Measurements from ENCODE around the gene NUP37. TPM values are rescaled to one million over a fixed set of nuclear protein-coding genes. Genes with fewer than 3 reads are reported as not detected.
A peak's percentile ranks its signal among the peaks of the same experiment; 100 is the strongest.
"Not testable (repeated sequence)": the region's sequence is repeated elsewhere in the genome, so short reads cannot be mapped to it uniquely, and the experiment has no call there.

Gene NUP37, protein sequence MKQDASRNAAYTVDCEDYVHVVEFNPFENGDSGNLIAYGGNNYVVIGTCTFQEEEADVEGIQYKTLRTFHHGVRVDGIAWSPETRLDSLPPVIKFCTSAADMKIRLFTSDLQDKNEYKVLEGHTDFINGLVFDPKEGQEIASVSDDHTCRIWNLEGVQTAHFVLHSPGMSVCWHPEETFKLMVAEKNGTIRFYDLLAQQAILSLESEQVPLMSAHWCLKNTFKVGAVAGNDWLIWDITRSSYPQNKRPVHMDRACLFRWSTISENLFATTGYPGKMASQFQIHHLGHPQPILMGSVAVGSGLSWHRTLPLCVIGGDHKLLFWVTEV
- 33.7 TPM for total RNA-seq

DNA sequence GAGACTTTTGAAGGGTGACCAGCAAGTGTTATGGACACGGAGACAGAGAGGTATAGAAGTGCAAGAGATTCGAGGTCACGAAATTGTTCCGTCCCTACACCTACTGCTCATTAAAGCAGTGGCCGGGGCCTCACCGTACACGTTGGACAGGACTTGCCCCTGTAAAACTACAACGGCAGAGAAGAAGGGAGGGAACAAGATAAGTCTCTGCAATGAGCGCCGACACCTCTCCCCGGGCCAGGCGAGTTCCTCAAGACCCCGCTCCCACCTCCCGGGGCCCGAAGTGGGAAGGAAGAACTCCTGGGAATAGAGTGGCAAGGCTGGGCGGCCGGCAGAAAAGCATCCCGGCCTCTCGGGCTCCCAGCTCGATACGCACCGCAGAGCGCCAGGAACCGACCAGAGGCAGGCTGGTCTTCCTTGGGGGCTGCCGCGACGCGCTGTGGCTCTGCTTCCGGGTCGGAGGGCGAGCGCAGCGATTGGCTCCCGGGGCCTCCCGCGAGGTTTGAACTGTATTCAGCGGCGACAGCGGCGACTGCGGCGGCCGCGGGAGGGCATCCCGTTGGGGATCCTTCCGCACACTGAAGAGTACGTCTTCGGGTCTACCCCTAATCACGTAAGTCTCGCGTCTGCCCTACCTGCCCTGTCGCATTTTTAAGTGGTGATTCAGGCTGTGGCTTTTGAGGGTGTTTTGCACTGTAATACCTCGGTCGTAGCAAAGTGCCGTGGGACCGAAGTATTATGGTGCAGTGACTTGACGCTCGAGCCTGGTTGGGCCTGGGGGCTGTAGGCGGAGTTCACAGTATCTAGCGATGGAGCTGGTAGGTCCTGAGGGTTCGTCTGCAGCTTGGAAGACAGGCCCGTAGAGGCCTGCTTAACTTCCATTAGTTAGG, at the start of gene NUP37, which contains the start of gene PARPBP:
Gene NUP37, minus strand, starts transcription at position 441 of the 890 bp plus-strand sequence. CDS start 1,596 bp downstream, outside the sequence.
Gene PARPBP, plus strand, starts transcription at position 510 of the 890 bp plus-strand sequence. CDS start 3,706 bp downstream, outside the sequence.
- ATAC-seq, result peak; percentile 96

DNA sequence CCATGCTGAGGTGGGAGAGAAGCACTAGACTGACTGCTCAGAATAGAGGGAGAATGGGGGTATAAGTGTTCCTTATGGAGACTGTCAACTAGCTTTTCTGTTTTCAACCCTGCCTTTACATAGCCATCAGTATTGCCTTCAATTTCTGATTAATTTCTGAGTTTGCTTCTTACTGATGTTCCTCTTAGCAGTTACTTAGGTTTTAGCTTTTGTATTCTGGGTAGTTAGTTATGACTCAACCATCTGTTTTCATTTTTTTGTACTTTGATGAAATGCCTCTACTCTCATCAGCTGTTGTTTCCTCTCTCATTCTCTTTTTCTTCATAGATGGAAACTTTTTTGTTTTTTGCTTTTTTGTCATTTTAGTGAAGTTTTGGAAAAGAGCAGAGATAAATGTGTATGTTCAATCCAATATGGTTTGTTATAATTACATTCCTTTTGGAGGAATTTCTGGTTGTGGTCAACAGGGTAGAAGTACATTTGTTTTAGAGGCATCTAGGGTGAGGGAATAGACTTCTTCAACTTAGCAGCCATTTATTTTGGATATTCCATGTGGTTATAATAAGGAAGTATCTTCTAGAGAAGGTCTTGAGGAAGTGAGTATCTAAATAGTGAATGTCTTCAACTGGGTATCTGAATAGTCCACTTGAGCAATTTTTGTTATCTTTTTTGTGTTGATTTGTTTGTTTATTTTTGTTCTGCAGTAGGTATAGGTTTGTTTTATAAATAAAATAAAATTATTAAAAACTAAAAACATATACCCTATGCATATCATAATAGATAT, 48.1 kb upstream of the NUP37 start:
- ATAC-seq, result no peak

DNA sequence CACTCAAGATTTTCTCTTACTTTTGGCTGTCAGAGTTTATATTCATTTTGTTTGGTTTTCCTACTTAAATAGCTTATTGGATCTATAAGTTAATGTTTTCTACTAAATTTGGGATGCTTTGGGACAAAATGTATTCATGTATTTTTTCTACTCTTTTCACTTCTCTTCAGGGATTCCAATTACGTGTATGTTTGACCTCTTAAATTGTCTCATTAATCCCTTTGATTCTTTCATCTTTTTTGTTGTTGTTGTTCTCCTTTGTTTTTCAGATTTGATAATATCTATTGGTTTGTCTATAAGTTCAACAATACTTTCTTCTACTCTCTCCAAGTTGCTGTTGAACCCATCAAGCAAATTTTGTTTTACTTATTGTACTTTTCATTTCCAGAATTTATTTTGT, 43.5 kb upstream of the NUP37 start:
- no peak for ATAC-seq

DNA sequence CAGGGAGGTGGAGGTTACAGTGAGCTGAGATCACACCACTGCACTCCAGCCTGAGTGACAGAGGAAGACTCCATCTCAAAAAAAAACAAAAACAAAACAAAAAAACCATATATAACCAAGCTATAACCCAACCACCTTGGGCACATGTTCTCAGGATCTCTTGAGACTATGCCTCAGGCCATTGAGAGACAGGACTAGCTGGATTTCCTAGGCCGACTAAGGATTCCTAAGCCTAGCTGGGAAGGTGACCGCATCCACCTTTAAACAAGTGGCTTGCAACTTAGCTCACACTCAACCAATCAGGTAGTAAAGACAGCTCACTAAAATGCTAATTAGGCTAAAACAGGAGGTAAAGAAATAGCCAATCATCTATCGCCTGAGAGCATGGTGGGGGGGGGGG, 35.3 kb upstream of the NUP37 start:
- ATAC-seq, result not testable (repeated sequence)

DNA sequence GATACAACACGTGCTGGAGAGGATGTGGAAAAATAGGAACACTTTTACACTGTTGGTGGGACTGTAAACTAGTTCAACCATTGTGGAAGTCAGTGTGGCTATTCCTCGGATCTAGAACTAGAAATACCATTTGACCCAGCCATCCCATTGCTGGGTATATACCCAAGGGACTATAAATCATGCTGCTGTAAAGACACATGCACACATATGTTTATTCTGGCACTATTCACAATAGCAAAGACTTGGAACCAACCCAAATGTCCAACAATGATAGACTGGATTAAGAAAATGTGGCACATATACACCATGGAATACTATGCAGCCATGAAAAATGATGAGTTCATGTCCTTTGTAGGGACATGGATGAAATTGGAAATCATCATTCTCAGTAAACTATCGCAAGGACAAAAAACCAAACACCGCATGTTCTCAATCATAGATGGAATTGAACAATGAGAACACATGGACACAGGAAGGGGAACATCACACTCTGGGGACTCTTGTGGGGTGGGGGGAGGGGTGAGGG, 27.2 kb upstream of the NUP37 start:
- ATAC-seq, result not testable (repeated sequence)

DNA sequence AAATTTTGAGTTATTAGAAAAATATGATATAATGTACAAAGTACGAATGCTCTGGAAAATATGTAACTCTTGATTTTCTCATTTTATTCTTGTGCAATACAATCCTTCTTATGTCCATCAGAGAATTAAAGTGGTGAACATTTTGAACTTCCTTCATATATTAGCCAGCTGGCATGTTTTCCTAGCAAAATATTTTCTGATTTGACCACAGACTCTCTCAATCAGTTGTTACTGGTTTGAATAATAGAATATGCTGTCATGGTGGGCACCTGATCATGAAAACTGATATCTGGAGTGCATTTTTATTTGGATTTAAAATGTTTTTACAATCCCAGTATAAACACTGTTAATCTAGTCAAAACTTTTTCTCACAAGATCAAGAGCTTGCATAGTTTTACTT, 24.3 kb upstream of the NUP37 start:
- no peak for ATAC-seq

DNA sequence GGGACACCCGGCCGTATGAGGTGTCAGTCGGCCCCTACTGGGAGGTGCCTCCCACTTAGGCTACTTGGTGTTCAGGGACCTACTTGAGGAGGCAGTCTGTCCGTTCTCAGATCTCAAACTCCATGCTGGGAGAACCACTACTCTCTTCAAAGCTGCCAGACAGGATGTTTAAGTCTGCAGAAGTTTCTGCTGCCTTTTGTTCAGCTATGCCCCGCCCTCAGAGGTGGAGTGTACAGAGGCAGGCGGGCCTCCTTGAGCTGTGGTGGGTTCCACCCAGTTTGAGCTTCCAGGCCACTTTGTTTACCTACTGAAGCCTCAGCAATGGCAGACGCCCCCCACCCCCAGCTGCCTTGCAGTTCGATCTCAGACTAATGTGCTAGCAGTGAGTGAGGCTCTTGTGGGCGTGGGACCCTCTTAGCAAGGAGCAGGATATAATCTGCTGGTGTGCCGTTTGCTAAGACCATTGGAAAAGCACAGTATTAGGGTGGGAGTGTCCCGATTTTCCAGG, 23.0 kb upstream of the NUP37 start:
- not testable (repeated sequence) for ATAC-seq

DNA sequence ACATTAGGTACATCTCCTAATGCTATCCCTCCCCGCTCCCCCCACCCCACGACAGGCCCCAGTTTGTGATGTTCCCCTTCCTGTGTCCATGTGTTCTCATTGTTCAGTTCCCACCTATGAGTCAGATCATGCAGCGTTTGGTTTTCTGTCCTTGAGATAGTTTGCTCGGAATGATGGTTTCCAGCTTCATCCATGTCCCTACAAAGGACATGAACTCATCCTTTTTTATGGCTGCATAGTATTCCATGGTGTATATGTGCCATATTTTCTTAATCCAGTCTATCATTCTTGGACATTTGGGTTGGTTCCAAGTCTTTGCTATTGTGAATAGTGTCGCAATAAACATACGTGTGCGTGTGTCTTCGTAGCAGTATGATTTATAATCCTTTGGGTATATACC, 17.7 kb upstream of the NUP37 start:
- not testable (repeated sequence) for ATAC-seq

DNA sequence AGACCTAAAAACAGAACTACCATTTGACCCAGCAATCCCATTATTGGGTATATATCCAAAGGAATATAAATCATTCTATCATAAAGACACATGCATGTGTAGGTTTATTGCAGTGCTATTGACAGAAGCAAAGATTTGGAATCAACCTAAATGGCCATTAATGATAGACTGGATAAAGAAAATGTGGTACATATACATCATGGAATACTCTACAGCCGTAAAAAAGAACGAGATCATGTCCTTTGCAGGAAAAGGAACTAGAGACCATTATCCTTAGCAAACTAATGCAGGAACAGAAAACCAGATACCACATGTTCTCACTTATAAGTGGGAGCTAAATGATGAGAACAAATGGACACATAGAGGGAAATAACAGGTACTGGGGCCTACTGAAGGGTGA, 11.5 kb upstream of the NUP37 start:
- ATAC-seq, result not testable (repeated sequence)

DNA sequence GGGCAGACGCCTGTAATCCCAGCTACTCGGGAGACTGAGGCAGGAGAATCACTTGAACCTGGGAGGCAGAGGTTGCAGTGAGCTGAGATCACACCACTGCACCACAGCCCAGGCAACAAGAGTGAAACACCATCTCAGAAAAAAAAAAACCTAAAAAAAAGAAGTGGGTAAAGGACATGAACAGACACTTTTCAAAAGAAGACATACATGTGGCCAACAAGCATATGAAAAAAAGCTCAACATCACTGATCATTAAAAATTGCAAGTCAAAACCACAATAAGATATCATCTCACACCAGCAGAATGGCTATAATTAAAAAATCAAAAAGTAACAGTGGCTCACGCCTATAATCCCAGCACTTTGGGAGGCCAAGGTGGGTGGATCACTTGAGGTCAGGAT, 10.8 kb upstream of the NUP37 start:
- ATAC-seq, result not testable (repeated sequence)

DNA sequence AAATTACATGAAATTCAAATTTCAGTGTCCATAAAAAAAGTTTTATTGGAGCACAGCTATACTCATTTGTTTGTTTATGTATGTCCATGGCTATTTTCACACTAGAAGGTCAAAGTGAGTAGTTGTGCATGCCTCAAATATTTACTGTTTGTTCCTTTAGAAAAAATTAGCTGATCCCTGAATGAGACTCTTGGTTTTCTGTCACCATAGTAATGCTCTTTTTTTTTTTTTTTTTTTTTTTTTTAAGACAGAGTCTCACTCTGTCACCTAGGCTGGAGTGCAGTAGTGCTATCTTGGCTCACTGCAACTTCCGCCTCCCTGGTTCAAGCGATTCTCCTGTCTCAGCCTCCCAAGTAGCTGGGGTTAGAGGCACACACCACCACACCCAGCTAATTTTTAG, 1.4 kb upstream of the NUP37 start:
- ATAC-seq, result not testable (repeated sequence)

DNA sequence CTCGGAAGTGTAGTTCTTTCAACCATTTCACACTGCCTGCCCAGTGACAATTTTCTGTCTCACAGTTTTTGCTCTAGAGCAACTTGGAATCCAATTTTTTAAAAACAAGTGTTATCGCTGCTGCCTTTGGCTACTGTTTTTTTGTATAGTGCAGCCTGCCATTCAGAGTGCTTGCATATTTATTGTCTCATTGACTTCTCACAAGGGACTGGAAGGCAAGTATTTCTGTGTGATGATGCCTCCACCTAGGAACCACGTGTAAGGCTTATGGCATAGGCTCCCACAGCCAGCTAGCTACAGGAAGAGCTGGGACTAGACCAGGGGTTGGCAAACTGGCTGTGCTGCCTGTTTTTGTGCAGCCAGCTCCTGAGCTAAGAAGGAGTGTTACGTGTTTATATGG, 972 bp upstream of the NUP37 start:
- peak; percentile 64 for ATAC-seq

DNA sequence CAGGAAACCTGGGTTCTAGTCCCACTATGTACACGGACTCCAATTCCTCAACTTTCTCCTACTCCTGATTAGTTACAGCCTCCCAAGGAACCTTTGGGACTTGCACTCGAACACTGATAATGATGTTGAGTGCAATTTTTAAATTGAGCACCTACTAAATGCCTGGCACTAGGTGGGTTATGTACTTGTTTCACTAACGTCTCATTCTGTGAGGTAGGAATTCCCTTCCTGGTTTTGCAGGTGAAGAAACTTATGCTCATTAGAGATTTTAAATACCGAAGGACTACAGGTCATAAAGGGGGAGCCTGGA, 605 bp upstream of the NUP37 start:
- no peak for ATAC-seq

DNA sequence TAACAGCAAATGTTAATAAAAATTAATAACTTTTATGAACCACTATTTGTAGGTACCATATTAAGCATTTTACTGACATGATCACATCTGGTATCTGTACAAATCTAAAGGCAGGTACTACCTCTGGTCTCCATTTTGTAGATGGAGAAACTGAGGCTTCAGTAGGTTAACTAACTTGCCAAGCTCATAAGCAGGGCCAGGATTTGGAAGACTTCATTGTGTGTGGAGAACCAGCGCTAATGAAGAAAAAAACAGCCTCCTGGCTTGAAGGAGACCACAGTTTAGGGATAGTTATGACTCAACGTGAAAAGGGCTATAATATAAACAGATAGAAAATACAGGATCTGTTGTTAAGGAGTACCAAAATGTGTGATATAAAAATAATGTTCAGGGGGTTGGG, 1.0 kb downstream of the NUP37 start:
- ATAC-seq, result no peak

DNA sequence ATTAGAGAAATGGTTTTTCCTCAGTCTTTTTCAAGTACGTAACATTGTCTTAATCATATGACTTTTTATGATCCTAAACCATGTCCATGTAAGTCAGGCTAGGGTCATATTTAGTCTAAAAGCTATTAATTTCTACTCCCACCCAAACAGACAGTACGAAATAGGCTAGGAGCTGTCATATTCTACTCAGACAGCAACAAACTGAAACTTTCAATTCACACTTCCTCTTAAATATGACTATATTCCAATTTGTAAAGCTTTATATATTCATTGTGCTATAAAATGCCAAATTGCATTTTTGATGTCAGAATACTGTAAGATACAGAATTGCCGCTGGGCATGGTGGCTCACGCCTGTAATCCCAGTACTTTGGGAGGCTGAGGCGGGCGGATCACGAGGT, 3.5 kb downstream of the NUP37 start:
- ATAC-seq, result no peak

DNA sequence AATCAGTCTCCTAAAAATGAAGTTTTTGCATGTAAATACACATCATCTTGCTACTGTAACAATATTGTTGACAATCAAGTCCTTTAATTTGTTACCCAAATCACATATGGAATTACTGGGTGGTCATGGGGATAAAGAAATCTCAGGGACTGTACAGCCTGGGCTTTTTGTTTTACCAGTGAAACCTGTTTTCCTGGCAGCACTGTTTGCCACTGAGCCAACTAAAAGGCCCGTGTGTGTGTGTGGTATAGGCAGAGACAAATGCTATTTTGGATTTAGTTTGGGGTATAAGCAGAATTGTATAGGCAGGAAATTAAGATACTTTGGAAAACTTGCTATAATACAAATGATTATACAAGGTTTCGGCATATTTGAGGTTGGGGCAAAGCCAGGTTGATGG, 5.7 kb downstream of the NUP37 start:
- peak; percentile 45 for ATAC-seq

DNA sequence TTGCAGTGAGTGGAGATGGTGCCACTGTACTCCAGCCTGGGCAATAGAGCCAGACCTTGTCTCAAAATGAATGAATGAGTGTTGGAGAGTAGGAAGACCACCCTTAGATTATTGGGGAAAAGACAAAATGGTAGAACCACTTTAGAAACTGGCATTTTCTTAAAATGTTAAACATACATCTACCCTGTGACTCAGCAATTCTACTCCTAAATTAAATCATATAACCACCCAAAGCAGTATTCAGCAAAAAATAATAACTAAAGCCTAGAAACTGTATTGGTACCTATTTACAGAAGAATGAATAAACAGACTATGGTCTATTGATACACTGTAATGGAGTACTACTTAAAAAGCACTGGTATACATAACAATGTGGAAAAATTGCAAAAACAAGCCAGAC, 9.1 kb downstream of the NUP37 start:
- ATAC-seq, result no peak

DNA sequence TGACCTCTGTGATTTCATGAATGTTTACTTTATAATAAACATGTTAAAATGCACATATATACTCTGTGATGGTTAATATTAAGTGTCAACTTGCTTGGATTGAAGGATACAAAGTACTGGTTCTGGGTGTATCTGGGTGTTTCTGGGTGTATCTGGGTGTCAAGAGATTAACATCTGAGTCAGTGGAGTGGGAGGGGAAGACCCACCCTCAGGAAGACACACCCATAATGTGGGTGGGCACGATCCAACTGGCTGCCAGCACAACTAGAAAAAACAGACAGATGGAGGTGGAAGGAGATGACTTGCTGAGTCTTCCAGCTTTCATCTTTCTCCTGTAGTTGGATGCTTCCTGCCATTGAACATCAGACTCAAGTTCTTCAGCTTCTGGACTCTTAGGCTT, 11.9 kb downstream of the NUP37 start:
- peak; percentile 100 for ATAC-seq

DNA sequence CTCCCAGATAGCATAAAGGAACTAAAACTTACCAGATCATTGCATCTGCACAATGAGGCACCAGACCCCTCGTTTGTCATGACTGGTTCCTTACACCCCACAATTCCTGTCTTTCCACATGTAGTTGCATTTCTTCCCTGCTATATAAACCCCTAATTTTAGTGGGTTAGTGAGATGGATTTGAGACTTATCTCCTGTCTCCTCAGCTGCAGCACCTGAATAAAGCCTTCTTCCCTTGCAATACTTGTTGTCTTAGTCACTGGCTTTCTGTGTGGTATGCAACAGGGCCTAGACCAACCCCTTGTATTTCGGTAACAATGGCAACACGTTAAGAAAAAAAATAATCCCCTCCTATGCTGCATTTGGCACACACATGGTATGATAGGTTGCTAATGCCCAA, 13.0 kb downstream of the NUP37 start:
- ATAC-seq, result no peak

DNA sequence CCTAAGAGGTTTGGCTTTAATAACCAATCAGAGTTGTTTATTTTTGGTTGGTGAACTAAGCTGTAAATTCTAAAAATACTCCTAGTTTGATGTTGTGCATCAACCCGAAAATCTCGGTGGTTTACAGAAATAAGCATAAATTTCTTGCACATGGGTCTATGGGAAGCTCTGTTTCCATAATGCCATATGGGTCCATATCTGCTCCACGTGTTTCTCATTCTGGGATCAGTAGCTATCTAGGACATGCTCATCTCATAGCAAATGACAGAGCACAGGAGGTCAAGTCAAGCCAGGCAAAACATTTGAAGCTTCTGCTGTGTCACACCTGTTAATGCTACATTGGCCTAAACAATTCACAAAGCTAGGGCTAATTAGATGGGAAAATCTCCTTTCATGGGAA, 23.1 kb downstream of the NUP37 start:
- ATAC-seq, result no peak

DNA sequence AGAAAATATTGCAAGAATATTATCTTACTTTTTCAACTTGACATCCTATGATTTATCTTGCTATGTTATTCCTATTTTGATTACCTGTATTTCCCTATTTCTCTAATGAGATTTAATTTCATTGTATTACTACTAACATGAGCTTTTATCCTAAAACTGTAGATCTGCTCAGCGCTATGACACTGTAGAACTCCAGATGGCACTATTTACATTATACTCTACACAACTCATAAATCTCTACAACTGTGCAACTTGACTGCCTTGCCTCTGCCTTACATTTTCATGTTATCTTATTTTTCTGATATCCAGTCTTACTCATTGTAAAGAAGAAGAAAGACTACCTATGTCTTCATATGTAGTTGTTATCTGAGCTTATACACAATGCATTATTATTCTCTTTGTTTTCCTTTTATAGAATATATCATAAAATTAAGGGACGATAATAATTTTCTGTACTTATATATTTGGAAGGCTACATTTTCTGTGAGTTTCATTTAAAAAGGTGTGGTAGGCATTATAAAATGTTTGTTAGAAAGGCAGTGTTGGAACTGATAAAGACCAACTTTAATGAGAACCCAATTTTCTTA, 24.1 kb downstream of the NUP37 start:
- peak; percentile 70 for ATAC-seq

DNA sequence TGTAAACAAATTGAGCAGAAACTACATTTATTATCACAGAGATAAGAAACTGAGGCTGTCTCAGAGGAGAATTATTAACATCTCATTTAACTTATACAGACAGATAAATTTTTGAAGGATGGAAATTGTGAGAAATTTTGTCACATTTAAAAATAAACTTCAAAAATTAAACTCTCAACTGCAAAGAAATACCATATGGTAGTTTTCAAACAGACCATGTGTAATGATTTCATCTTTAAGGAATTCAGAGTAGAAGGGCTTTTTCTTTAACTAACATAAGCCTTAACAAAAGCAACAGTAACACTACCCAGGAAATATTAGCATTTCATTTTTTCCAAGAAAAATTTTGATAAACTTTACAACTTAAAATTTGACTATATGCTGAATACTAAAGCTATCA, 26.6 kb downstream of the NUP37 start:
- no peak for ATAC-seq

Data from esophagus mucosa (tissue), 1 donor.